CD4-positive, alpha-beta T cell treated with Interleukin-21 for 1 hour (primary cell): ENCODE data around the gene OVCA2.

Source experiments
- DNase-seq: peaks from one replicate; pipeline ENCODE4 v3.0.0-alpha.2; 2020

Gene OVCA2

GRCh38 chr17:2015314-2015713, 26.5 kb upstream of the OVCA2 start:
- no peak for DNase-seq

GRCh38 chr17:2016494-2016893, 25.3 kb upstream of the OVCA2 start:
- no peak for DNase-seq

- no peak for DNase-seq
These were observed 24.4 kb upstream of the OVCA2 start for GRCh38 chr17:2017274-2017941.

- no peak for DNase-seq
These were observed 22.9 kb upstream of the OVCA2 start for GRCh38 chr17:2018716-2019510.

GRCh38 chr17:2019723-2020122, 22.1 kb upstream of the OVCA2 start:
- no peak for DNase-seq

- no peak for DNase-seq
These were observed 21.1 kb upstream of the OVCA2 start for GRCh38 chr17:2020721-2021120.

GRCh38 chr17:2022647-2023240, 19.1 kb upstream of the OVCA2 start:
- DNase-seq: no peak

GRCh38 chr17:2023256-2023655, 18.6 kb upstream of the OVCA2 start:
- no peak for DNase-seq

GRCh38 chr17:2023692-2024571, 17.9 kb upstream of the OVCA2 start:
- DNase-seq: peak; percentile 67

- no peak for DNase-seq
These were observed 17.1 kb upstream of the OVCA2 start for GRCh38 chr17:2024572-2025219.

GRCh38 chr17:2025220-2025621, 16.6 kb upstream of the OVCA2 start, which contains the start of gene RTN4RL1:
TSS of gene RTN4RL1 (minus strand) at chr17:2025334. CDS start at chr17:2024865, 469 bp downstream.
- peak; percentile 84 for DNase-seq

GRCh38 chr17:2025622-2026309, 16.1 kb upstream of the OVCA2 start:
- peak; percentile 21 for DNase-seq

- DNase-seq: no peak
These were observed 14.1 kb upstream of the OVCA2 start for GRCh38 chr17:2027528-2028233.

- no peak for DNase-seq
These were observed 13.6 kb upstream of the OVCA2 start for GRCh38 chr17:2028234-2028614.

GRCh38 chr17:2028737-2029136, 13.1 kb upstream of the OVCA2 start:
- DNase-seq: no peak

- peak; percentile 89 for DNase-seq
These were observed 11.7 kb upstream of the OVCA2 start, which contains the start of gene DPH1 for GRCh38 chr17:2029911-2030778. TSS of gene DPH1 (plus strand) at chr17:2030153. CDS start at chr17:2030170, 17 bp downstream.

GRCh38 chr17:2030779-2031163, 11.1 kb upstream of the OVCA2 start:
- no peak for DNase-seq

- no peak for DNase-seq
These were observed 8.7 kb upstream of the OVCA2 start for GRCh38 chr17:2033153-2033552.

- no peak for DNase-seq
These were observed 7.7 kb upstream of the OVCA2 start for GRCh38 chr17:2034157-2034556.
